Dermis microvascular lymphatic vessel endothelial cell (primary cell): ENCODE results near the gene SLC38A9. TPM values are rescaled to one million over a fixed set of nuclear protein-coding genes. Genes with fewer than 3 reads are reported as not detected.
"Not testable (repeated sequence)": the region's sequence is repeated elsewhere in the genome, so short reads cannot be mapped to it uniquely, and the experiment has no call there.

ENCODE experiments used
- DNase-seq, 2 donors: peaks; one replicate each; pipeline versions ENCODE4 v3.0.0 to v3.0.0-alpha.2; 2010; ENCODE audit warnings: low read depth in 2 of 2
- total RNA-seq: library from RNA; depleted of rRNA; stranded (reverse); fragments of >200 nt; gene quantifications from 2 replicates; pipeline ENCODE4 v1.2.1, GENCODE V29; 2014

Gene SLC38A9, protein sequence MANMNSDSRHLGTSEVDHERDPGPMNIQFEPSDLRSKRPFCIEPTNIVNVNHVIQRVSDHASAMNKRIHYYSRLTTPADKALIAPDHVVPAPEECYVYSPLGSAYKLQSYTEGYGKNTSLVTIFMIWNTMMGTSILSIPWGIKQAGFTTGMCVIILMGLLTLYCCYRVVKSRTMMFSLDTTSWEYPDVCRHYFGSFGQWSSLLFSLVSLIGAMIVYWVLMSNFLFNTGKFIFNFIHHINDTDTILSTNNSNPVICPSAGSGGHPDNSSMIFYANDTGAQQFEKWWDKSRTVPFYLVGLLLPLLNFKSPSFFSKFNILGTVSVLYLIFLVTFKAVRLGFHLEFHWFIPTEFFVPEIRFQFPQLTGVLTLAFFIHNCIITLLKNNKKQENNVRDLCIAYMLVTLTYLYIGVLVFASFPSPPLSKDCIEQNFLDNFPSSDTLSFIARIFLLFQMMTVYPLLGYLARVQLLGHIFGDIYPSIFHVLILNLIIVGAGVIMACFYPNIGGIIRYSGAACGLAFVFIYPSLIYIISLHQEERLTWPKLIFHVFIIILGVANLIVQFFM
- 36.2 and 40.7 TPM in 2 replicates for total RNA-seq

DNA sequence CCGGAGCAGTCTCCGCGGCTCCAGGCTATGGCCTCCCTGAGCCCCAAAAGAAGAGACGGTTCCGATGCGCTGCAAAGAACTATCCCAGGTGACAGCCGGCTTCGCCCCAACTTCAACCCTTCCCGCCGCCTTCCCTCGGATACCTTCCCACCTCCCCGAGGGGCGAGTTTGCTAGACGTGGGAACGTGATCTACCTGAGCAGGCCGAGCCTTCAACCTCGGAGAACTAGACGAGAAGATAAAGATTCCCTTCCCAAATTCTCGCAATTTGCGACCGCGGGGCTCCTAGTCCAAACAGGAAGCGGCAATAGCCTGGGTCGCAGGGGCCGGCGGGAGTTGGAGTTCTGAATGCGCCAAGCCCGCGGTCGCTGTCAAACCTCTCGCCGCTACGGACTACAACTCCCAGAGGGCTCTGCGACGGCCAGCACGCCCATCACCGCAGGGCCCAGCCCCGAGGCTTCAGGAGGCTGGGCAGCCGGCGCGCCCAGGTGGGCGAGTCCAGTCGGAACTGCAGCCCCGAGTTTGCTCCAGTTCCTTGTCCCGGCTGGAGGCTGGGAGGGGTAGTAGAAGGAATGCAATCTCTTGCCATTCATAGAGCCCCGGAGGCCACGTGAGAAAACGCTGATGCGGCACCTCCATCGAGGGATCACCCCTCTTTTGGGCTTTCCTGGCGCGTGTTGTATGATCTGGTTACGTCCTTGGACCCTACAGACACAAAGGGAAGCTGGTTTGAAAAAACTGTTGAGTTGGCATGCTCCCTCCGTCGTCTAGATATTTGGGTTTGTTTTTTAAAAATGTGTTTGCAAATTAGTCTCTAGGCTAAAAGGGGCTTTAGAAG is at the start of gene SLC38A9:
TSS of gene SLC38A9 (minus strand) at position 302 of the 837 bp plus-strand sequence. CDS start 14,366 bp downstream, outside the sequence.
- peak; percentile 81 to 93 for DNase-seq

- not testable (repeated sequence) for DNase-seq
Observed at GRCh38 chr5:55761721-55762120, 49.6 kb upstream of the SLC38A9 start.

DNA sequence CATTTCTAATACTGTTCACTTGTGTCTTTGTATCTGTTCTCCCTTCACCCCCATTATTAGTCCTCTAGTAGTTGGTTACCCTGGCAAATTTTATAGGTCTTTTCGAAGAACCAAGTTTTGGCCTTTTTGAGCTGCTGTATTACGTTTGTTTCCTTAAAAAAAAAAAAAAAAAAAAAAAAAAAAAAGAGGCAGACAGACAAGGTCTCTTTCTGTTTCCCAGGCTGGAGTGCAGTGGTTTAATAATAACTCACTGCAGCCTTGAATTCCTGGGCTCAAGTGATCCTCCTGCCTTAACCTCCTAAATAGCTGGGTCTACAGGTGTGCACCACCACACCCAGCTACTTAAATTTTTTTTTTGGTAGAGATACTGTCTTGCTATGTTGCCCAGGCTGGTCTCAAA is 46.6 kb upstream of the SLC38A9 start:
- no peak for DNase-seq

GRCh38 chr5:55758231-55758630 is 46.1 kb upstream of the SLC38A9 start:
- no peak for DNase-seq

- DNase-seq = no peak
Observed at GRCh38 chr5:55750499-55750898, 38.4 kb upstream of the SLC38A9 start.

GRCh38 chr5:55750063-55750462 is 37.9 kb upstream of the SLC38A9 start:
- no peak for DNase-seq

GRCh38 chr5:55749387-55749786 is 37.3 kb upstream of the SLC38A9 start:
- DNase-seq = no peak

- DNase-seq = no peak
Observed at GRCh38 chr5:55747778-55748318, 35.7 kb upstream of the SLC38A9 start.

GRCh38 chr5:55742778-55743177 is 30.7 kb upstream of the SLC38A9 start:
- no peak for DNase-seq

GRCh38 chr5:55737793-55738192 is 25.7 kb upstream of the SLC38A9 start, which contains the start of gene DDX4:
DDX4 (plus strand) TSS chr5:55738061; CDS start chr5:55738964, 903 bp downstream.
- DNase-seq = no peak

- DNase-seq = no peak
Observed at GRCh38 chr5:55734658-55735057, 22.5 kb upstream of the SLC38A9 start.

DNA sequence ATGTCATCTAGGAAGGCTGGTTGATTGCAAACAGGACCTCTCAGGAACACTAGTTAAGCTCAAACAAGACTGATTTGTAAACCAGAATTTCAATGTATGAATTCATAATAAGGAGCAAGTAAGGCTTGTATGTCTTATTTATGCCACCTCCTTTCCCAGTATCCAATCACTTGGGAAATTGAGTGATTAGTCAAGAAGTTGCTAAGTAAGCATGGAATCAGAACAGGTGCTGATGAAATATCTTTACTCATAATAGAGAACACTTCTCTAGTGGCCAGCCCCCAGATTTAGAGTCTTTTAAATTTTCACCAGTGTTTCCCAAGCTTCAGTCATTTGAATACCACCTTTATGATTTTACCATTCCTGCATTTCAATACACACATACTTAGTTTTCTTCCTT is 20.5 kb upstream of the SLC38A9 start:
- no peak for DNase-seq

DNA sequence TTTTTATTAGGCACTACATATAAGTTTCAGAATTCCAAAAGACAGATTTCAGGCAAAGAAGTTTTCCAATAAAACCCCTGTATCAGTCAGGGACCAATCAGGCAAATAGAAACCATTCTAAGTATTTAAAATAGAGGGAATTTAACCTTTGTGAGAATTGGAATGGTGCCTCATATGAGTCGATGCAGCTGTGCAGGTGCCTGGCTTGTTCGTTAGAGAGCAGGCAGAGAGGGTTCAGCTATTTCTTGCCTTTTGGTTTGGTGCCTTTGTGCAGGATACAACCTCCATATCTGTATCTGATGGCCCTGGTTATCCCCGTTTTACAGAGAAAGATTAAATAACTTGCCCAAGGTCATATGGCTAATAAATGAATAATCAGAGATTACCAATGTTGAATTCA is 19.7 kb upstream of the SLC38A9 start:
- no peak for DNase-seq

- DNase-seq = peak in 1 of 2 donors; percentile 54
Observed at GRCh38 chr5:55724281-55724680, 12.2 kb upstream of the SLC38A9 start.

GRCh38 chr5:55720188-55720703 is 8.1 kb upstream of the SLC38A9 start:
- DNase-seq = no peak

DNA sequence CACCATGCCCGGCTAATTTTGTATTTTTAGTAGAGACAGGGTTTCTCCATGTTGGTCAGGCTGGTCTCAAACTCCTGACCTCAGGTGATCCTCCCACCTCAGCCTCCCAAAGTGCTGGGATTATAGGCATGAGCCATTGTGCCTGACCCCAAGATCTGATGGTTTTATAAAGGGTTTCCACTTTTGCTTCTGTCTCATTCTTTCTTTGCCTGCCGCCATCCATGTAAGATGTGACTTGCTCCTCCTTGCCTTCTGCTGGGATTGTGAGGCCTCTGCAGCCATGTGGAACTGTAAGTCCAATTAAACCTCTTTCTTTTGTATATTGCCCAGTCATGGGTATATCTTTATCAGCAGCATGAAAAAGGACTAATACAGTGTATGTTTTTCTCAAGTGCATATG is 6.9 kb upstream of the SLC38A9 start:
- not testable (repeated sequence) for DNase-seq

DNA sequence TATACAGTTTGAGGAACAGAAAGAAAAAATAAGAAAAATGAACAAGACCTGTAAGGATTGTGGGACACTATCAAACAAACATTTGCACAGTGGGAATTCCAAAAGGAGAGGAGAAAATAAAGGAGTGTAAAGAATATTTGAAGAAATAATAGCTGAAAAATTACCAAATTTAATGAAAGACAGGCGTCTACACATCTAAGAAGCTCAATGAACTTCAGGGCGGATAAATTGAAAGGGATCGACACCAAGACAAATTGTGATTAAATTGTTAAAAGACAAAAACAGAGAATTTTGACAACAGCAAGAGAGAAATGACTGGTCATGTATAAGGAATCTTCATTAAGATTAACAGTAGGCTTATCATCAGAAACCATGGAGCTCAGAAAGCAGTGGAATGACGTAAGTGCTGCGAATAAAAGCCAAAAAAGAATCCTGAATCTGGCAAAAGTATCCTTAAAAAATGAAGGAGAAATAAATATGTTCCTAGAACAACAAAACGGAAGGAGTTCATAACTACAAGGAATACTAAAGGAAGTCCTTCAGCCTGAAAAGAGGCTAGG is 3.5 kb upstream of the SLC38A9 start:
- no peak for DNase-seq

DNA sequence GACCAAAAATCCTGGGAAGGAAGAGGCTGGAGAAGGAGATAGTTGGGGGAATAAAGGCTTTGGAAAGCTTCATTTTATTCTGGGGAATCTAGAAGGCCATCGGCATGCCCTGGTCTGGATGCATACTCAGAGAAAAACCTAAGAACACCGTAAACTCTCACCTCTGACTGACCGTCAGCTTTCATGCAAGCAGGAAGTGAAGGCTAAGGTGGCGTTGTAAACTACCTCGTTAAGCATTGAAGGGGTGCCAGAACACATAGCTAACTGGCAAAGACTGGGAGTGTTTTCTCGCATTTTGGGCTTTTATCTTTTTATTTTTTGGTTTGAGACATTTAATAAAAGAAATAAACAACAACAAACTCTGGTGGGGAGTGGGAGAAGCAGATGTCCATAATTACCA is 2.6 kb upstream of the SLC38A9 start:
- DNase-seq = no peak

- DNase-seq = peak in 1 of 2 donors; percentile 2
Observed at GRCh38 chr5:55714339-55714738, 2.2 kb upstream of the SLC38A9 start.

GRCh38 chr5:55713871-55714270 is 1.7 kb upstream of the SLC38A9 start:
- no peak for DNase-seq

- no peak for DNase-seq
Observed at GRCh38 chr5:55711507-55712022, 559 bp downstream of the SLC38A9 start.
